ENCODE data around the gene RASA2.
"Not testable (repeated sequence)": the region's sequence is repeated elsewhere in the genome, so short reads cannot be mapped to it uniquely, and the experiment has no call there.

Gene RASA2

GRCh38 chr3:141602706-141603105, 115.9 kb downstream of the RASA2 start:
- DNase-seq: no peak

- DNase-seq: no peak
These were observed 116.7 kb downstream of the RASA2 start for GRCh38 chr3:141603473-141604035.

GRCh38 chr3:141605883-141606282, 119.1 kb downstream of the RASA2 start:
- no peak for DNase-seq

GRCh38 chr3:141608438-141608837, 121.6 kb downstream of the RASA2 start:
- DNase-seq: no peak

GRCh38 chr3:141610939-141611338, 124.1 kb downstream of the RASA2 start:
- no peak for DNase-seq

- no peak for DNase-seq
These were observed 131.5 kb downstream of the RASA2 start for GRCh38 chr3:141618103-141618910.

GRCh38 chr3:141618938-141619337, 132.1 kb downstream of the RASA2 start:
- no peak for DNase-seq

- no peak for DNase-seq
These were observed 132.6 kb downstream of the RASA2 start for GRCh38 chr3:141619450-141619849.

GRCh38 chr3:141623691-141624090, 136.9 kb downstream of the RASA2 start:
- no peak for DNase-seq

- DNase-seq: no peak
These were observed 138.7 kb downstream of the RASA2 start for GRCh38 chr3:141625506-141625905.

- not testable (repeated sequence) for DNase-seq
These were observed 141.5 kb downstream of the RASA2 start for GRCh38 chr3:141628334-141628733.

GRCh38 chr3:141628868-141629441, 142.1 kb downstream of the RASA2 start:
- DNase-seq: not testable (repeated sequence)

- DNase-seq: no peak
These were observed 143.1 kb downstream of the RASA2 start for GRCh38 chr3:141629976-141630375.

GRCh38 chr3:141632779-141633374, 146.1 kb downstream of the RASA2 start:
- DNase-seq: no peak

- DNase-seq: no peak
These were observed 155.4 kb downstream of the RASA2 start for GRCh38 chr3:141642215-141642614.

GRCh38 chr3:141643391-141643790, 156.6 kb downstream of the RASA2 start:
- no peak for DNase-seq

- no peak for DNase-seq
These were observed 157.0 kb downstream of the RASA2 start for GRCh38 chr3:141643796-141644195.

- DNase-seq: no peak
These were observed 158.1 kb downstream of the RASA2 start for GRCh38 chr3:141644931-141645330.

GRCh38 chr3:141646760-141647561, 160.1 kb downstream of the RASA2 start:
- DNase-seq: no peak

- no peak for DNase-seq
These were observed 160.7 kb downstream of the RASA2 start for GRCh38 chr3:141647562-141647915.

- no peak for DNase-seq
These were observed 161.5 kb downstream of the RASA2 start for GRCh38 chr3:141648055-141648910.

- DNase-seq: no peak
These were observed 163.0 kb downstream of the RASA2 start for GRCh38 chr3:141649871-141650270.
